ENCODE results near the gene RSRC2. TPM values are rescaled to one million over a fixed set of nuclear protein-coding genes. Genes with fewer than 3 reads are reported as not detected.
A peak's percentile ranks its signal among the peaks of the same experiment; 100 is the strongest.
"Not testable (repeated sequence)": the region's sequence is repeated elsewhere in the genome, so short reads cannot be mapped to it uniquely, and the experiment has no call there.

The RSRC2 gene
- total RNA-seq, 2 experiments from 2014 or later: 106 to 115 TPM

DNA sequence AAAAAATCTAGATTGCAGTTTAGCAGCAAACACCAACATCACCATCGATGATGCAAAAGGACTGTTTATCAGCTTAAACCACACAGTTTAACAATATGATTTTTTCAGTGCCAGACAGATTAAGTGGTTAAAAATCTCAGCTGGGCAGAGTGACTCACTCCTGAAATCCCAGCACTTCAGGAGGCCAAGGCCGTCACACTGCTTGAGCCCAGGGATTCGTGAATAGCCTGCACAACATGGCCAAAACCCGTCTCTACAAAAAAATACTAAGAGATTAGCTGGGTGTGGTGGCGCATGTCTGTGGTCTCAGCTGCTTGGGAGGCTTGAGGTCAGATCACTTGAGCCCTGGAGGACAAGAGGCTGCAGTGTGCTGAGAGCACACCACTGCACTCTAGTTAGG is 8.9 kb downstream of the RSRC2 start:
- H3K27me3 Mint-ChIP-seq: no peaks in the 10 kb centered on the region
- ChIA-PET POLR2A (interaction anchor here (1.0 to 13.6 kb wide), 3 partner anchors 8 to 31 kb away, joined by 3 to 215 read pairs (median 5); partner anchors contain the start of genes RSRC2 and ZCCHC8), CTCF (no interaction called here)
- no peak for DNase-seq
- intact Hi-C loops (cut with micrococcal nuclease): no loop called here
- H3K9me3 Mint-ChIP-seq: no peaks in the 10 kb centered on the region
- no peak overlapping the region for H3K4me3 Mint-ChIP-seq
- H3K4me1 Mint-ChIP-seq (ENCODE audit: low read depth): peaks cover 49% of the 10 kb centered on the region
- H3K36me3 Mint-ChIP-seq: peaks cover 74% of the 10 kb centered on the region
- peak overlapping the region; percentile 2 for H3K27ac Mint-ChIP-seq

DNA sequence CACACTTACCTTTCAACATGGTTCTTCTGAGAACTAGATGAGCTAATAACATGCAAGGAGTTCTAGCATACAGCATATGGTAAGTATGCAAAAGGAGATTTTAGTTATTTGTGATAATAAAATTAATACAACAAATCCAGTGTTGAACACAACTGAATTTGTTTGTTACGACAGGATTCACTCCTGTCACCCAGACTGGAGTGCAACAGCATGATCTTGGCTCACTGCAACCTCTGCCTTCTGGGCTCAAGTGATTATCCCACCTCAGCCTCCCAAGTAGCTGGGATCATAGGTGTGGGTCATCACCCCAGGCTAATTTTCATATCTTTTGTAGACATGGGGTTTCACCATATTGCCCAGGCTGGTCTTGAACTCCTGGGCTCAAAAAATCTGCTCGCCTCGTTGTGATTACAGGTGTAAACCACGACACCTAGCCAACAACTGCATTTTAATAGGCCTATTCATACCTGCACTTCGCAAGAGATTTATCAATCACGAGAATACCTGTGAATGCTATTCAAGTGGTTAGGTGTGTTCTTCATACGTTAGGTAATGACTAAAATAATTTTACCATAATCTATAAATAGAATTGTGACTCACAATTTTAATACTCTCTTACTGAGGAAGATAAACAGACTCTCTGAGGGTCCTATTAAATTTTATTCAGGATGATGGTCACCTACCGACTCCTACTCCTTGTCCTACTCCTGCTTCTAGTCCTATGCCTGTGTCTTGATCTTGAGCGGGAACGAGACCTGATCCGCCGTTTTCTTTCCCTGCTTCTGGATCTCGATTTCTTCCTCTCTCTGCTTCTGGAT is 10.0 kb downstream of the RSRC2 start:
- Mint-ChIP-seq H3K27me3 (no peaks in the 10 kb centered on the region), H3K4me3 (no peak overlapping the region), H3K36me3 (peaks cover 73% of the 10 kb centered on the region), H3K27ac (peak overlapping the region; percentile 29), H3K9me3 (no peaks in the 10 kb centered on the region), H3K4me1 (ENCODE audit: low read depth) (peaks cover 39% of the 10 kb centered on the region)
- ChIA-PET POLR2A (interaction anchor here (0.5 to 13.6 kb wide), 2 partner anchors 15 to 144 kb away, joined by 3 to 215 read pairs; partner anchors contain the start of gene ZCCHC8), CTCF (no interaction called here)
- DNase-seq: no peak
- intact Hi-C loops (cut with micrococcal nuclease): no loop called here

DNA sequence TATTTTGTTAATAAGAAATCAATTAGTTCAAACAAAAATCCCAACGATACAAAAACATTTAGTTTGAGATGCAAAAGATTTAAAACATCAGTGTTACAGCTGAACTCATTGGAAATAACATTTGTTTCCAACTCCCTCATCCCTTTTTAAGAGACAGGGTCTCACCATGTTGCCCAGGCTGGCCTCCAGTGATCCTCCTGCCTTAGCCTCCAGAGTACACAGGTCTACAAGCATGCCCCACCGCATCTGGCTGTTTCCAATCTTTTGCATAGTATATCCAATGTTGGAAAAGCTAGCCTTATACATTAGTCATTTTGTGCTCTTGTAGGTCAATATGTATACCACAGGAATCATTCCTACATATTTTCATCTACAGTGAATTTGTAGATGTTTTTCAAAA is 11.5 kb downstream of the RSRC2 start:
- CTCF ChIA-PET: interaction anchor here (1.0 kb wide), 1 partner anchor 278 kb away, joined by 3 read pairs; no protein-coding TSS in a partner anchor
- Mint-ChIP-seq H3K27me3 (no peaks in the 10 kb centered on the region), H3K36me3 (peaks cover 72% of the 10 kb centered on the region), H3K9me3 (no peaks in the 10 kb centered on the region), H3K4me1 (ENCODE audit: low read depth) (peaks cover 29% of the 10 kb centered on the region), H3K4me3 (no peak overlapping the region), H3K27ac (peak overlapping the region; percentile 18)
- no peak for DNase-seq
- intact Hi-C loops (cut with micrococcal nuclease): no loop called here
- POLR2A ChIA-PET: no interaction called here

DNA sequence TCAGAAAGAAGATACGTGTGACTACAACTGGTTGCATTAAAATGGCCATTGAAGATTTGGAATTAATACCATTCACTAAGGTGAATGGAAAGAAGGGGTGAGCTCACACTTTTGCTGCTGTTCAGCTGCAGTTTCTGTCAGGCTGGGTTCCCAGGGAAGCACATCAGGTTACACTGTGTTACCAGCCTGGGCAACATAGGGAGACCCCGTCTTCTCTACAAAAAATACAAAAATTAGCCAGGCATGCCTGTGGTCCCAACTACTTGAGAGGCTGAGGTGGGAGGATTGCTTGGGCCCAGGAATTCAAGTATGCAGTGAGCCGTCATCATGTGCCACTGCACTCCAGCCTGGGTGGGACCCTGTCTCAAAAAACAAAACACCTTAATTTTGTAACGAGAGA is 13.1 kb downstream of the RSRC2 start:
- Mint-ChIP-seq H3K4me3 (no peak overlapping the region), H3K27ac (no peak overlapping the region), H3K27me3 (no peaks in the 10 kb centered on the region), H3K9me3 (no peaks in the 10 kb centered on the region), H3K4me1 (ENCODE audit: low read depth) (peaks cover 17% of the 10 kb centered on the region), H3K36me3 (peaks cover 71% of the 10 kb centered on the region)
- no peak for DNase-seq
- intact Hi-C loops (cut with micrococcal nuclease): no loop called here
- ChIA-PET CTCF (interaction anchor here (1.0 to 1.4 kb wide), 3 partner anchors 12 to 114 kb away, joined by 3 to 5 read pairs (median 5); no protein-coding TSS in a partner anchor), POLR2A (interaction anchor here (1.4 kb wide), 1 partner anchor 13 kb away, joined by 4 read pairs; the partner anchor contains the start of genes KNTC1 and RSRC2)

DNA sequence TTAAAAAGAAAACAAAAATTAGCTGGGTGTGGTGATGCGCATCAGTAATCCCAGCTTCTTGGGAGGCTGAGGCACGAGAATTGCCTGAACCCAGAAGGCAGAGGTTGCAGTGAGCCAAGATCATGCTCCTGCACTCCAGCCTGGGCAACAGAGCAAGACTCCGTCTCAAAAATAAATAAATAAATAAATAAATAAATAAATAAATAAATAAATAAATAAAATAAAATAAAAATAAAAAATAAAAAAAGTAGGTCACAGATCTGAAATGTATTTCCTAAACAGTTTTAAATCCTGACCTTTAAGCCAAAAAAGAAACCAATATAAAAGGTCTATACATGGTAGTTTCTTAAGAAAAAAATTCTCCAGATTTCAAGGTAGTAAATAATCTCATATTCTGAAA is 13.7 kb downstream of the RSRC2 start:
- intact Hi-C loops (cut with micrococcal nuclease); H3K27ac Mint-ChIP-seq; H3K9me3 Mint-ChIP-seq; H3K27me3 Mint-ChIP-seq; H3K4me3 Mint-ChIP-seq; DNase-seq: not testable (repeated sequence)
- ChIA-PET CTCF (interaction anchor here (1.0 to 1.4 kb wide), 3 partner anchors 12 to 113 kb away, joined by 3 to 5 read pairs (median 5); no protein-coding TSS in a partner anchor), POLR2A (interaction anchor here (1.4 to 3.4 kb wide), 2 partner anchors 12 to 14 kb away, joined by 4 to 11 read pairs; partner anchors contain the start of genes KNTC1, RSRC2 and ZCCHC8)
- Mint-ChIP-seq H3K36me3 (peaks cover 68% of the 10 kb centered on the region), H3K4me1 (ENCODE audit: low read depth) (peaks cover 14% of the 10 kb centered on the region)

- Mint-ChIP-seq H3K4me3 (no peak overlapping the region), H3K9me3 (no peaks in the 10 kb centered on the region), H3K36me3 (peaks cover 62% of the 10 kb centered on the region), H3K4me1 (ENCODE audit: low read depth) (no peaks in the 10 kb centered on the region), H3K27ac (no peak overlapping the region), H3K27me3 (no peaks in the 10 kb centered on the region)
- CTCF ChIA-PET: interaction anchor here (0.6 kb wide), 1 partner anchor 150 kb away, joined by 3 read pairs; no protein-coding TSS in a partner anchor
- no peak for DNase-seq
- intact Hi-C loops (cut with micrococcal nuclease): no loop called here
- POLR2A ChIA-PET: interaction anchor here (1.2 to 14.9 kb wide), 2 partner anchors 16 to 109 kb away, joined by 5 to 215 read pairs; partner anchors contain the start of genes KNTC1 and RSRC2
Observed at GRCh38 chr12:122508163-122508562, 18.6 kb downstream of the RSRC2 start.

DNA sequence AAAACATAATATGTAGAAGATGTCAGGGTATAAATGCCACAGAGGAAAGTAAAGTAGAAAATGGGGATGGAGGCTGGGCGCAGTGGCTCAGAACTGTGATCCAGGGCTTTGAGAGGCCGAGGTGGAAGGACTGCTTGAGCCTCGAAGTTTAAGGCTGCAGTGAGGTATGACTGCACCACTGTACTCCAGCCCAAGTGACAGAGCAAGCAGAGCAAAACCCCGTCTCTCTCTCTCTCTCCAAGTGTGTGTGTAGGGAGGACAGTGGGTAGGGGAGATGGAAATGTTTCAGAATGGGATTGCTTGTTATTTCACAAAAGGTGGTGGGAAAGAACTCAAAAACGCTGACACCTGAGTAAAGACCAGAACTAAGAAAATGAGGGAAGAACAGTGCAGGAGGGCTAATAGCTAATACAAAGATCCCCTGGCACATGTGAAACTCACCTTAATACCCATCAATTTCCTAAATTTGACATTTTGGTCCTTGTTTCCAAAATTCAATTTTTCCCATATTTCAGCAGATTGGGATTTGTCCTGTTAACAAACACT is 20.3 kb downstream of the RSRC2 start:
- intact Hi-C loops (cut with micrococcal nuclease): no loop called here
- no peaks in the 10 kb centered on the region for H3K9me3 Mint-ChIP-seq

DNA sequence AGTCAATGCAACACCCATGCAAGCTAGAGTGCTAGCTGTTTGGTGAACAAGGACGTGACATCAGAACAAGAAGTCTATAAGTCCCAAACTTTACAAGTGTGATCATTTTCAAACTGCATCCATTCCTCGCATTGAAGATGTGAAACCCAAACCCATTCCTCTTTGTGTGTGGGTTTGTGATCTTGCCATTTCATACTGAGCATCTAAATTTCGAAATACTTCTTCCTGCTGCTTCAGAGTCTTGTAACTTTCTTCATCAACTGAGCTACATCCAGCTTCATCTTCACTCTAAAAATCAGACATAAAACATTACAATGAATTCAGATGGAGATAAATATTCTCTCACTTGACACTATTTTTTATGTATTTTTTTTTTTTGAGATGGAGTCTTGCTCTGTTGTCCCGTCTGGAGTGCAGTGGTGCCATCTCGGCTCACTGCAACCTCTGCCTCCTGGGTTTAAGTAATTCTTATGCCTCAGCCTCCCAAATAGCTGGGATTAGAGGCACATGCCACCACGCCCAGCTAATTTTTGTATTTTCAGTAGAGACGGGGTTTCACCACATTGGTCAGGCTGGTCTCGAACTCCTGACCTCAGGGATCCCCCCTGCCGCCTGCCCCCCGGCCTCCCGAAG is 21.2 kb downstream of the RSRC2 start:
- intact Hi-C loops (cut with micrococcal nuclease): no loop called here
- Mint-ChIP-seq H3K4me3 (no peak overlapping the region), H3K27me3 (no peaks in the 10 kb centered on the region), H3K27ac (no peak overlapping the region), H3K36me3 (peaks cover 53% of the 10 kb centered on the region), H3K9me3 (no peaks in the 10 kb centered on the region), H3K4me1 (ENCODE audit: low read depth) (peaks cover 16% of the 10 kb centered on the region)
- no peak for DNase-seq
- CTCF ChIA-PET: no interaction called here
- POLR2A ChIA-PET: interaction anchor here (0.6 to 14.9 kb wide), 3 partner anchors 18 to 255 kb away, joined by 3 to 215 read pairs (median 3); partner anchors contain the start of genes KNTC1 and RSRC2

More for the DNA sequence above, 20.3 kb downstream of the RSRC2 start:
- Mint-ChIP-seq H3K27me3 (no peaks in the 10 kb centered on the region), H3K4me3 (no peak overlapping the region), H3K36me3 (peaks cover 55% of the 10 kb centered on the region), H3K27ac (peak overlapping the region; percentile 34), H3K4me1 (ENCODE audit: low read depth) (peaks cover 9% of the 10 kb centered on the region)
- POLR2A ChIA-PET: interaction anchor here (14.9 kb wide), 1 partner anchor 17 kb away, joined by 215 read pairs; the partner anchor contains the start of genes KNTC1 and RSRC2
- CTCF ChIA-PET: no interaction called here
- DNase-seq: no peak

GRCh38 chr12:122503783-122504590 is 22.7 kb downstream of the RSRC2 start:
- H3K4me3 Mint-ChIP-seq: no peak overlapping the region
- H3K27ac Mint-ChIP-seq: peak overlapping the region; percentile 51
- no peaks in the 10 kb centered on the region for H3K27me3 Mint-ChIP-seq
- POLR2A ChIA-PET: interaction anchor here (0.6 to 14.9 kb wide), 3 partner anchors 19 to 124 kb away, joined by 3 to 215 read pairs (median 4); partner anchors contain the start of genes KNTC1 and RSRC2
- H3K36me3 Mint-ChIP-seq: peaks cover 46% of the 10 kb centered on the region
- intact Hi-C loops (cut with micrococcal nuclease): no loop called here
- DNase-seq: no peak
- CTCF ChIA-PET: no interaction called here
- peaks cover 19% of the 10 kb centered on the region for H3K4me1 Mint-ChIP-seq (ENCODE audit: low read depth)
- no peaks in the 10 kb centered on the region for H3K9me3 Mint-ChIP-seq

- DNase-seq: no peak
- ChIA-PET CTCF (no interaction called here), POLR2A (interaction anchor here (0.6 to 14.9 kb wide), 3 partner anchors 19 to 92 kb away, joined by 3 to 215 read pairs (median 4); partner anchors contain the start of genes KNTC1 and RSRC2)
- peaks cover 25% of the 10 kb centered on the region for H3K4me1 Mint-ChIP-seq (ENCODE audit: low read depth)
- H3K27me3 Mint-ChIP-seq: no peaks in the 10 kb centered on the region
- intact Hi-C loops (cut with micrococcal nuclease): no loop called here
- peaks cover 47% of the 10 kb centered on the region for H3K36me3 Mint-ChIP-seq
- H3K27ac Mint-ChIP-seq: peak overlapping the region; percentile 51
- no peaks in the 10 kb centered on the region for H3K9me3 Mint-ChIP-seq
- H3K4me3 Mint-ChIP-seq: no peak overlapping the region
Observed at GRCh38 chr12:122503147-122503751, 23.5 kb downstream of the RSRC2 start.

Measured in activated CD4-positive, alpha-beta memory T cell treated with anti-CD3 and anti-CD28 coated beads for 36 hours (primary cell).